Measurements from ENCODE around the gene DEFB132.
A peak's percentile ranks its signal among the peaks of the same experiment; 100 is the strongest.

The DEFB132 gene

DNA sequence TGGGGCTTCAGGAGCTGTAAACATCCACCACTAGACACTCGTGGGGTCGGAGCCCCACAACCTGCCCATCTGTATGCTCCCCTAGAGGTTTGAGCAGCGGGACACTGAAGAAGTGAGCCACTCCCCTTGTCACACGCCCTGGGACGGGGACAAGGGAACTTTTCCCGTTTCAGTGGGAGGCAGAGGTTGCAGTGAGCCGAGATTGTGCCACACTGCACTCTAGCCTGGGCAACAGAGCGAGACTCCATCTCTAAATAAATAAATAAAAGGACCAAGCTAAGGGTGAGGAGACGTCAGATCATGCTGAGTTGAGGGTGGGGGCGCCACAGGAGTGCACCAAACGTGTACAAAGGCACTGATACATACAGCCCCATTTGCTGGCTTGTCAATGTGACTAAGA is 48.2 kb downstream of the DEFB132 start:
- ChIA-PET POLR2A (no interaction called here), CTCF (no interaction called here)
- DNase-seq (ENCODE audit: extremely low spot score): no peak
- TF ChIP-seq FOXM1 (IDR thresholded peaks at IDR 0.05; ENCODE audit: borderline replicate concordance) (no peak), FOXA1 (IDR thresholded peaks at IDR 0.05) (no peak), NFRKB (IDR thresholded peaks at IDR 0.05) (no peak)

DNA sequence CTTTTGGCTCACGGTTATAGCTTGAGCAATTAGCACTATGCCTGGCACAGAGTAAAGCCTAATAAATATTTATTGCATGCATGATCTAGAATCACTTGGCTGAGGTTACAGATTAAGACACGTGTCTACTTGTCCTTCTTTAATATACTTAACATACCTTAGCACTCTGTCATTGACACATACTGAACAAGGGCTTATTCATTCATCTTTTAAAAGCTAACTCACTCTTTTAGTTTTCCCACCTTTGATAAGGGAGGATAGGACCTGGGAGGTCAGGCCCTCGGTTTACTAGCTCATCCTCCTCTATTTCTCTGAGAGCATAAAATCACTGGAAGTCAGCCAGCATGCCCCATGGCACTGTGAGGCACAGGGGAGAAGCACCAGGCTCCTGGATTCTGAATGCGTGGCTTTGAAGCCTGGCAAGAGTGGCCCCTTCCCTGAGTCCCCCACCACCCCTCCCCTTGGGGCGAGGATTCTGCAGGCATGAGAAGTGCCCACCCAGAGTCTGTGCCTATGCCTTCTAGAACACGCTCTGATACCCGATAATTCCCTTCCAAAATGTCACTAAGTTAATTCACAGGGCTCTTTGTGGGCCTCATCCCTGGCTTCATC is 51.0 kb downstream of the DEFB132 start:
- no peak for TF ChIP-seq TARDBP (IDR thresholded peaks at IDR 0.05)
- no peak for TF ChIP-seq LEF1 (IDR thresholded peaks at IDR 0.05; ENCODE audit: borderline replicate concordance)
- no peak for TF ChIP-seq FOXM1 (IDR thresholded peaks at IDR 0.05; ENCODE audit: borderline replicate concordance)
- TF ChIP-seq NFRKB (IDR thresholded peaks at IDR 0.05): no peak
- TF ChIP-seq ELF4 (IDR thresholded peaks at IDR 0.05): no peak
- TF ChIP-seq SP1 (IDR thresholded peaks at IDR 0.05): no peak
- TF ChIP-seq BHLHE40 (IDR thresholded peaks at IDR 0.05; ENCODE audit: borderline replicate concordance): no peak
- no peak for TF ChIP-seq ZNF384 (IDR thresholded peaks at IDR 0.05)
- no peak for TF ChIP-seq FOXK2 (IDR thresholded peaks at IDR 0.05)
- no peak for TF ChIP-seq CTBP1 (IDR thresholded peaks at IDR 0.05; ENCODE audit: borderline replicate concordance)
- no peak for TF ChIP-seq L3MBTL2 (conservative IDR thresholded peaks at IDR 0.05)
- no peak for DNase-seq (ENCODE audit: extremely low spot score)
- CTCF ChIA-PET: no interaction called here
- POLR2A ChIA-PET: interaction anchor here (1.5 to 1.9 kb wide), 2 partner anchors 10 to 17 kb away, joined by 5 to 14 read pairs; partner anchors contain the start of gene SOX12

DNA sequence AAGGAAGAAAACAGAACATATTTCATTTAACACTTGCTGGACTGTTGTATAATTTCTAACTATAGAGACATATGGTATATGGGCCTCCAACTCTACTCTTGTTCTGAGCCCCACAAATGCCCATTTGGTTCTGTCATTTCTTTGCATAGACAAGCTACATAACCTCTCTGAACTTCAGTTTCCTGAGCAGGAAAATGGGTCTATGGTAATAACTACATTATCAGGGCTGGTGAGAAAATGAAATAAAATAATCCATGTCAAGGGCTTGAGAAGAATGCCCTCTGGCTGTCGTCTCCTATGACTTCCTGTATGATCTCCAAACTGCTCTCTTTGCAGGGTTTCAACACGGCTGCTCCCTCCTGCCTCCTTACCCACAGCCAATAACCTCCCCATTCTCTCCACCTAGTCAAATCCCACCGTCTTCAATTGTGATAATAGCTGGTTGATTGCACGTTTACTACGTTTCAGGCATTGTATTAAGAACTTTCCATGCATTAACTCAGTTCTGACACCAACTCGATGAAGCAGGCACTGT is 51.8 kb downstream of the DEFB132 start:
- TF ChIP-seq FOXM1 (IDR thresholded peaks at IDR 0.05; ENCODE audit: borderline replicate concordance) (no peak), ZNF384 (IDR thresholded peaks at IDR 0.05) (no peak), ARNT (IDR thresholded peaks at IDR 0.05) (no peak), FOXK2 (IDR thresholded peaks at IDR 0.05) (no peak), ELF4 (IDR thresholded peaks at IDR 0.05) (no peak), CTBP1 (IDR thresholded peaks at IDR 0.05; ENCODE audit: borderline replicate concordance) (no peak), LEF1 (IDR thresholded peaks at IDR 0.05; ENCODE audit: borderline replicate concordance) (no peak), TARDBP (IDR thresholded peaks at IDR 0.05) (no peak), L3MBTL2 (conservative IDR thresholded peaks at IDR 0.05) (no peak), SP1 (IDR thresholded peaks at IDR 0.05) (no peak), NFRKB (IDR thresholded peaks at IDR 0.05) (no peak), HDGF (IDR thresholded peaks at IDR 0.05; ENCODE audit: borderline replicate concordance) (no peak), SUZ12 (IDR thresholded peaks at IDR 0.05) (no peak), BHLHE40 (IDR thresholded peaks at IDR 0.05; ENCODE audit: borderline replicate concordance) (no peak), FOXA1 (IDR thresholded peaks at IDR 0.05) (no peak)
- TF ChIP-seq, protein P1, sequence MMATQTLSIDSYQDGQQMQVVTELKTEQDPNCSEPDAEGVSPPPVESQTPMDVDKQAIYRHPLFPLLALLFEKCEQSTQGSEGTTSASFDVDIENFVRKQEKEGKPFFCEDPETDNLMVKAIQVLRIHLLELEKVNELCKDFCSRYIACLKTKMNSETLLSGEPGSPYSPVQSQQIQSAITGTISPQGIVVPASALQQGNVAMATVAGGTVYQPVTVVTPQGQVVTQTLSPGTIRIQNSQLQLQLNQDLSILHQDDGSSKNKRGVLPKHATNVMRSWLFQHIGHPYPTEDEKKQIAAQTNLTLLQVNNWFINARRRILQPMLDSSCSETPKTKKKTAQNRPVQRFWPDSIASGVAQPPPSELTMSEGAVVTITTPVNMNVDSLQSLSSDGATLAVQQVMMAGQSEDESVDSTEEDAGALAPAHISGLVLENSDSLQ (IDR thresholded peaks at IDR 0.05): no peak
- POLR2A ChIA-PET: interaction anchor here (1.4 to 1.9 kb wide), 2 partner anchors 11 to 15 kb away, joined by 3 to 14 read pairs; no protein-coding TSS in a partner anchor

DNA sequence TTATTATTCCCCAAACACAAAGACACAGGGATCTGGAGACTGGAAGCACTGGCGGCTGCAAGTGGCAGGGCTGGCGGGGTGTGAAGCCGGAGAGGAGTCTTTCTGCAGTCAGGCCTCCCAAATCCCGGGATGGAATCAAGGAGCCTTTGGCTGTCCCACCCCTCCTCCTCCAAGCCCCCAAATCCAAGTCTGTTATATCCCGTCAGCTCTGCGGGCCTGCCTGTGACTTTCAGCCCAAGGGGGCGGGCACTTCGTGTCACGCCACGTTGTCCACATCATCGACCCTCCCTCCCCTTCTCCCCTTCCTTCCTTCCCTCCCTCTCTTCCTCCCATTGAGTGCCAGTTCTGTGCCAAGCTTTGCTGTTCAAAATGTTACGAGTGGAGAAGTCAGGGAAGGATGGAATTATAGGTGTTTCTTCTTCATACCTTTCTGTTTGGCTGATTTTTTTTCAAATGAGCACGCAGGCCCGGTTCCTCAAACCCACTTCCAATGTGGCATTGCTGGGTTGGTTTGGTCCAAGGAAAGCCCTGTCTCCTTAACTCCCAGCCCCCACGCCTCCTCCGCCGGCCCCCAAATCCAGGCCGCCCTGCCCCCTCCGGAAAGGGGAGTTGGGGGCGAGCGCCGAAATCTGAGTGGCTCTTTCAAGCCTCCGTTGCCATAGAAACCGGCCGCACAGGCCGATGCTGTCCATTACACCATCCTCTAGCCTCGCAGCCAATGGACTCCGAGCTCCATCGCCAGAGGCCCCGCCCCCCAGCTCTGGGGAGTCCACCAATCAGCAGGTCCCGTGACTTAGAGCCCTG is 52.5 kb downstream of the DEFB132 start:
- DNase-seq (ENCODE audit: extremely low spot score): peak; percentile 59
- POLR2A ChIA-PET: interaction anchor here (1.4 kb wide), 1 partner anchor 14 kb away, joined by 3 read pairs; no protein-coding TSS in a partner anchor
- CTCF ChIA-PET: no interaction called here

More for the DNA sequence above, 51.8 kb downstream of the DEFB132 start:
- CTCF ChIA-PET: no interaction called here
- DNase-seq (ENCODE audit: extremely low spot score): no peak

DNA sequence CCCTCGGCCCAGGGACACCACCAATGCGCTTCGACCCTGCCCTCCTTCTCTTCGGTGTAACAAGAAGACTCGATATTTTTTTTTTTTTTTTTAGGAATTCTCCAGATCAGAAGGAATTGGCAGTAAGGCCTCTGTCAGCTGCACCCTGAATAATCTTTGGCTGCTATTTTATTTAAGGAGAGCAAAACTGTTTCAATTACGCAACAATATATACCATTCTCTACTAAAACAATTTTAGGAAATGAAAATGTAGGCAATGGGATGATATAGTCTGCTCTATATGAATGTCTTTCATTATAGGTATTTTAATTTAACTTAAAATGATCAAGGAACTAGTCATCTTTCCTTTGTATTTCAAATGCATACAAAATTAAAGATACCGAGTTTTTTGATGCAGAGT is 53.1 kb downstream of the DEFB132 start:
- DNase-seq (ENCODE audit: extremely low spot score): no peak
- TF ChIP-seq, protein P1 (IDR thresholded peaks at IDR 0.05): no peak
- TF ChIP-seq SP1 (IDR thresholded peaks at IDR 0.05): no peak
- no peak for TF ChIP-seq TARDBP (IDR thresholded peaks at IDR 0.05)
- no peak for TF ChIP-seq BHLHE40 (IDR thresholded peaks at IDR 0.05; ENCODE audit: borderline replicate concordance)
- TF ChIP-seq ELF4 (IDR thresholded peaks at IDR 0.05): no peak
- no peak for TF ChIP-seq ZNF384 (IDR thresholded peaks at IDR 0.05)
- no peak for TF ChIP-seq NFRKB (IDR thresholded peaks at IDR 0.05)
- TF ChIP-seq FOXM1 (IDR thresholded peaks at IDR 0.05; ENCODE audit: borderline replicate concordance): no peak
- no peak for TF ChIP-seq HDGF (IDR thresholded peaks at IDR 0.05; ENCODE audit: borderline replicate concordance)
- no peak for TF ChIP-seq FOXA1 (IDR thresholded peaks at IDR 0.05)
- CTCF ChIA-PET: no interaction called here
- POLR2A ChIA-PET: interaction anchor here (1.4 kb wide), 1 partner anchor 13 kb away, joined by 3 read pairs; no protein-coding TSS in a partner anchor

More for the DNA sequence above, 52.5 kb downstream of the DEFB132 start:
- no peak for TF ChIP-seq ELF4 (IDR thresholded peaks at IDR 0.05)
- TF ChIP-seq, protein P1 (IDR thresholded peaks at IDR 0.05): peak; percentile 39

Measured in HEK293T (cell line).